ENCODE results near the gene MUC2.

The MUC2 gene

DNA sequence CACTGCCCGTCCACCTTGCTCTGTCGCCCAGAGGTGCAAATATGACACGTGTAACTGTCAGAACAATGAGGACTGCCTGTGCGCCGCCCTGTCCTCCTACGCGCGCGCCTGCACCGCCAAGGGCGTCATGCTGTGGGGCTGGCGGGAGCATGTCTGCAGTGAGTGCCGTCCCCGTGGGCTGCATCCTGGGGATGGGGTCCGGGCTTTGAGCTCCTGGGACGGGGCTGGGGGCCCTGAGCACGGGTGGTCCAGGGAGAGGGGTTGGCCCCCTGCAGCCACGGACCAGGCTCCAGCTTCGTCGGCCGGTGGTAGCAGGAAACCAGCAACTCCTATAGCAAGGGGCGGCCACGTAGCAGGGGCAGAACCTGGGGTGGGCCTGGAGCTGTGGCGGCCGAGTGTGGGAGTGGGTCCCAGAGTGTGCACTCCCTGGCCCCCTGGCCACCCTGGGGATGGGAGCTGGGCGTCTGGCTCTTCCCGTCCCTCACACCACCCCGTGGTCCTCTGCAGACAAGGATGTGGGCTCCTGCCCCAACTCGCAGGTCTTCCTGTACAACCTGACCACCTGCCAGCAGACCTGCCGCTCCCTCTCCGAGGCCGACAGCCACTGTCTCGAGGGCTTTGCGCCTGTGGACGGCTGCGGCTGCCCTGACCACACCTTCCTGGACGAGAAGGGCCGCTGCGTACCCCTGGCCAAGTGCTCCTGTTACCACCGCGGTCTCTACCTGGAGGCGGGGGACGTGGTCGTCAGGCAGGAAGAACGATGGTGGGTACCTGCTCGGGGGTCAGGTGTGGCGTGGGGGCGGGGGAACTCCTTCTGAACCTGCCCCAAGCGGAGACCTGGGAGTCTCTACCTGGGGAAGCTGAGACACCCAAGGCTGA, 10.1 kb downstream of the MUC2 start:
- TF ChIP-seq, protein P1, sequence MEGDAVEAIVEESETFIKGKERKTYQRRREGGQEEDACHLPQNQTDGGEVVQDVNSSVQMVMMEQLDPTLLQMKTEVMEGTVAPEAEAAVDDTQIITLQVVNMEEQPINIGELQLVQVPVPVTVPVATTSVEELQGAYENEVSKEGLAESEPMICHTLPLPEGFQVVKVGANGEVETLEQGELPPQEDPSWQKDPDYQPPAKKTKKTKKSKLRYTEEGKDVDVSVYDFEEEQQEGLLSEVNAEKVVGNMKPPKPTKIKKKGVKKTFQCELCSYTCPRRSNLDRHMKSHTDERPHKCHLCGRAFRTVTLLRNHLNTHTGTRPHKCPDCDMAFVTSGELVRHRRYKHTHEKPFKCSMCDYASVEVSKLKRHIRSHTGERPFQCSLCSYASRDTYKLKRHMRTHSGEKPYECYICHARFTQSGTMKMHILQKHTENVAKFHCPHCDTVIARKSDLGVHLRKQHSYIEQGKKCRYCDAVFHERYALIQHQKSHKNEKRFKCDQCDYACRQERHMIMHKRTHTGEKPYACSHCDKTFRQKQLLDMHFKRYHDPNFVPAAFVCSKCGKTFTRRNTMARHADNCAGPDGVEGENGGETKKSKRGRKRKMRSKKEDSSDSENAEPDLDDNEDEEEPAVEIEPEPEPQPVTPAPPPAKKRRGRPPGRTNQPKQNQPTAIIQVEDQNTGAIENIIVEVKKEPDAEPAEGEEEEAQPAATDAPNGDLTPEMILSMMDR (IDR thresholded peaks at IDR 0.05; ENCODE audit: low read depth, low read length, missing control alignments): no peak
- no peak overlapping the region for H3K4me3 ChIP-seq (ENCODE audit: low read depth, low read length)
- no peak for DNase-seq (ENCODE audit: low read depth)

- no peak for DNase-seq (ENCODE audit: low read depth)
- TF ChIP-seq, protein P1 (IDR thresholded peaks at IDR 0.05; ENCODE audit: low read depth, low read length, missing control alignments): no peak
- no peak overlapping the region for H3K4me3 ChIP-seq (ENCODE audit: low read depth, low read length)
These were observed 10.9 kb downstream of the MUC2 start for GRCh38 chr11:1085440-1086170.

GRCh38 chr11:1086171-1087102, 11.8 kb downstream of the MUC2 start:
- no peak overlapping the region for H3K4me3 ChIP-seq (ENCODE audit: low read depth, low read length)
- no peak for DNase-seq (ENCODE audit: low read depth)
- TF ChIP-seq, protein P1 (IDR thresholded peaks at IDR 0.05; ENCODE audit: low read depth, low read length, missing control alignments): no peak

GRCh38 chr11:1087279-1087960, 12.7 kb downstream of the MUC2 start:
- no peak for DNase-seq (ENCODE audit: low read depth)
- TF ChIP-seq, protein P1 (IDR thresholded peaks at IDR 0.05; ENCODE audit: low read depth, low read length, missing control alignments): no peak
- H3K4me3 ChIP-seq (ENCODE audit: low read depth, low read length): no peak overlapping the region

- TF ChIP-seq, protein P1 (IDR thresholded peaks at IDR 0.05; ENCODE audit: low read depth, low read length, missing control alignments): no peak
- H3K4me3 ChIP-seq (ENCODE audit: low read depth, low read length): no peak overlapping the region
- no peak for DNase-seq (ENCODE audit: low read depth)
These were observed 13.6 kb downstream of the MUC2 start for GRCh38 chr11:1087961-1088926.

Data from GM12864 (cell line).